H9 (cell line): ENCODE data around the gene MMP25. TPM values are rescaled to one million over a fixed set of nuclear protein-coding genes. Genes with fewer than 3 reads are reported as not detected.

Experiments
- DNase-seq: peaks from one replicate; pipeline ENCODE4 v3.0.0-alpha.2; 2017
- H2AFZ ChIP-seq: one replicate; pipeline ENCODE4 v1.6.1; 2013; ENCODE audit warnings: mild to moderate bottlenecking, low read length, control low read depth, moderate library complexity
- H2AK5ac ChIP-seq: 2 replicates; pipeline ENCODE4 v1.6.1; 2013; ENCODE audit warnings: low read length, control low read depth, mixed read lengths; ENCODE audit not compliant: insufficient read length
- H2BK120ac ChIP-seq: one replicate; pipeline ENCODE4 v1.6.1; 2013; ENCODE audit warnings: low read depth, mild to moderate bottlenecking, low read length, control low read depth, inconsistent platforms; ENCODE audit not compliant: poor library complexity, severe bottlenecking
- H2BK12ac ChIP-seq: 2 replicates; pipeline ENCODE4 v1.6.1; 2013; ENCODE audit warnings: low read length, control low read depth, mixed read lengths, low read depth; ENCODE audit not compliant: insufficient read length
- H2BK15ac ChIP-seq: 2 replicates; pipeline ENCODE4 v1.6.1; 2013; ENCODE audit warnings: low read depth, low read length, control low read depth
- H2BK20ac ChIP-seq: one replicate; pipeline ENCODE4 v1.6.1; 2013; ENCODE audit warnings: low read depth, mild to moderate bottlenecking, low read length, control low read depth, inconsistent platforms; ENCODE audit not compliant: poor library complexity, severe bottlenecking
- H2BK5ac ChIP-seq: 2 replicates; pipeline ENCODE4 v1.6.1; 2013; ENCODE audit warnings: low read length, control low read depth, mixed read lengths; ENCODE audit not compliant: insufficient read length
- H3K14ac ChIP-seq: 2 replicates; pipeline ENCODE4 v1.6.1; 2013; ENCODE audit warnings: low read length, control low read depth; ENCODE audit not compliant: insufficient read depth
- H3K18ac ChIP-seq: 2 replicates; pipeline ENCODE4 v1.6.1; 2013; ENCODE audit warnings: low read depth, mild to moderate bottlenecking, mixed read lengths, low read length, control low read depth; ENCODE audit not compliant: insufficient read length
- H3K23ac ChIP-seq: 2 replicates; pipeline ENCODE4 v1.6.1; 2013; ENCODE audit warnings: low read length, control low read depth, mixed read lengths, low read depth; ENCODE audit not compliant: insufficient read length
- H3K23me2 ChIP-seq: 2 replicates; pipeline ENCODE4 v1.6.1; 2013; ENCODE audit warnings: low read depth, mild to moderate bottlenecking, mixed read lengths, low read length, control low read depth; ENCODE audit not compliant: insufficient read length, poor library complexity, severe bottlenecking
- H3K27ac ChIP-seq: 2 replicates; pipeline ENCODE4 v1.5.1; 2013; ENCODE audit warnings: low read length, control low read depth, mixed read lengths, low read depth; ENCODE audit not compliant: insufficient read length
- H3K27me3 ChIP-seq: 2 replicates; pipeline ENCODE4 v1.6.1; 2013; ENCODE audit warnings: low read length, control low read depth, inconsistent platforms; ENCODE audit not compliant: insufficient read depth
- H3K4ac ChIP-seq: 2 replicates; pipeline ENCODE4 v1.6.1; 2013; ENCODE audit warnings: low read depth, mild to moderate bottlenecking, control low read depth, inconsistent platforms, low read length, moderate library complexity
- H3K4me1 ChIP-seq: 2 replicates; pipeline ENCODE4 v1.6.1; 2013; ENCODE audit warnings: low read length, control low read depth, inconsistent platforms; ENCODE audit not compliant: insufficient read depth
- H3K4me2 ChIP-seq: 2 replicates; pipeline ENCODE4 v1.6.1; 2013; ENCODE audit warnings: low read length, control low read depth, mixed read lengths; ENCODE audit not compliant: insufficient read length, insufficient read depth
- H3K56ac ChIP-seq: 2 replicates; pipeline ENCODE4 v1.6.1; 2013; ENCODE audit warnings: low read depth, mild to moderate bottlenecking, mixed read lengths, low read length, control low read depth; ENCODE audit not compliant: insufficient read length
- H3K79me1 ChIP-seq: 2 replicates; pipeline ENCODE4 v1.6.1; 2013; ENCODE audit warnings: low read depth, mild to moderate bottlenecking, moderate library complexity, low read length, control low read depth, inconsistent platforms; ENCODE audit not compliant: insufficient read depth, poor library complexity, severe bottlenecking
- H3K79me2 ChIP-seq: 2 replicates; pipeline ENCODE4 v1.6.1; 2013; ENCODE audit warnings: low read length, control low read depth, inconsistent platforms; ENCODE audit not compliant: insufficient read depth
- H3K9ac ChIP-seq: 2 replicates; pipeline ENCODE4 v1.6.1; 2013; ENCODE audit warnings: low read length, control low read depth, mixed read lengths; ENCODE audit not compliant: insufficient read length; ENCODE audit errors: extremely low read depth
- H3K9me3 ChIP-seq: one replicate; pipeline ENCODE4 v1.6.1; 2013; ENCODE audit warnings: low read depth, low read length, inconsistent platforms; ENCODE audit not compliant: control insufficient read depth
- H3T11ph ChIP-seq: one replicate; pipeline ENCODE4 v1.6.1; 2013; ENCODE audit warnings: mild to moderate bottlenecking, low read length, control low read depth, inconsistent platforms
- H4K20me1 ChIP-seq: one replicate; pipeline ENCODE4 v1.6.1; 2013; ENCODE audit not compliant: control insufficient read depth, insufficient read length, insufficient read depth
- H4K5ac ChIP-seq: 2 replicates; pipeline ENCODE4 v1.6.1; 2013; ENCODE audit warnings: low read depth, mild to moderate bottlenecking, mixed read lengths, low read length, control low read depth; ENCODE audit not compliant: insufficient read length
- H4K8ac ChIP-seq: replicated peaks from 2 replicates; pipeline ENCODE4 v1.6.1; 2013; ENCODE audit warnings: low read length, control low read depth, mixed read lengths, low read depth; ENCODE audit not compliant: insufficient read length
- H4K91ac ChIP-seq: 2 replicates; pipeline ENCODE4 v1.6.1; 2013; ENCODE audit warnings: low read depth, mild to moderate bottlenecking, moderate library complexity, mixed read lengths, low read length, control low read depth; ENCODE audit not compliant: insufficient read length
- H3K27ac Mint-ChIP-seq, 3 experiments: 2 replicates in 2 of 3; 3 replicates in 1 of 3; pipeline ENCODE4 v1.8.0; 2020 to 2021; ENCODE audit warnings: mixed read lengths in 3 of 3, mild to moderate bottlenecking in 1 of 3, moderate library complexity in 1 of 3
- H3K27me3 Mint-ChIP-seq: 2 replicates; pipeline ENCODE4 v1.8.0; 2021; ENCODE audit warnings: low read depth, mild to moderate bottlenecking, moderate library complexity, mixed read lengths
- H3K36me3 Mint-ChIP-seq, 3 experiments: 2 replicates in 2 of 3; 3 replicates in 1 of 3; pipeline ENCODE4 v1.8.0; 2020 to 2021; ENCODE audit warnings: low read depth in 3 of 3, mixed read lengths in 3 of 3; ENCODE audit not compliant: insufficient read depth in 1 of 3
- H3K4me1 Mint-ChIP-seq, 2 experiments: 2 replicates each; pipeline ENCODE4 v1.8.0; 2020; ENCODE audit warnings: mixed read lengths in 2 of 2
- H3K4me3 Mint-ChIP-seq, 2 experiments: 2 replicates in 1 of 2; 3 replicates in 1 of 2; pipeline ENCODE4 v1.8.0; 2020 to 2021; ENCODE audit warnings: mild to moderate bottlenecking in 2 of 2, mixed read lengths in 2 of 2, moderate library complexity in 1 of 2
- H3K9me3 Mint-ChIP-seq, 2 experiments: 2 replicates in 1 of 2; 3 replicates in 1 of 2; pipeline ENCODE4 v1.8.0; 2020; ENCODE audit warnings: mild to moderate bottlenecking in 2 of 2, mixed read lengths in 2 of 2, moderate library complexity in 1 of 2
- WGBS: extraction: QIAGEN DNeasy Blood & Tissue Kit; methylation state at CpG from one replicate; pipeline ENCODE4 v1.1.7; 2013; ENCODE audit warnings: missing lambda C conversion rate, low lambda C conversion rate, mixed read lengths; ENCODE audit not compliant: insufficient read length; ENCODE audit errors: extremely low coverage; 5-methylcytosine and 5-hydroxymethylcytosine counted together
- total RNA-seq: library from RNA; stranded (reverse); gene quantifications from 2 replicates; pipeline ENCODE4 v1.2.1, GENCODE V29; 2021
- TF ChIP-seq, protein P1 (sequence below): fragments of 200-600 bp; sonication (generic); conservative IDR thresholded peaks from 3 replicates; pipeline ENCODE4 v1.8.0; 2021; ENCODE audit warnings: antibody characterized with exemption, mild to moderate bottlenecking

Gene MMP25
- total RNA-seq, 1 experiment from 2014 or later = 13.5 TPM

DNA sequence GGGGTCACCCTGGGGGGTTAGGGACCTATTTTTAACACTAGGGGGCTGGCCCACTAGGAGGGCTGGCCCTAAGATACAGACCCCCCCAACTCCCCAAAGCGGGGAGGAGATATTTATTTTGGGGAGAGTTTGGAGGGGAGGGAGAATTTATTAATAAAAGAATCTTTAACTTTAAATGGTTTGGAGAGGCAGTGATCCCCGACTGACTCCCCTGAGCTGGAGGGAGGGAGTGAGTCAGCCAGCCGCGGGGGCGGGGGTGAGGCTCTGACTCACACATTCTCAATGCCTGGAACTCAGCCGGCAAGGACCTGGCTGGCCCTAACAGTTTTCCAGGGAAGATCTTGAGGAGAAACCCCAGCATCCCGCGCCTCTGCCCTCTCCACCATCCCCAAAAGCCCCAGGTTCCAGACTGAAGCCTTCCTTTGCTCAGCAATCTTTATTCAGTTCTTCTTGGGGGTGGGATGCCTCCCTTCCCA lies 24.1 kb upstream of the MMP25 start:
- H4K91ac ChIP-seq = no peak overlapping the region
- Mint-ChIP-seq H3K27me3 (peaks cover 9% of the 10 kb centered on the region), H3K9me3 (no peaks in the 10 kb centered on the region; a peak in 2 of 5 replicates), H3K4me1 (peaks cover 24 to 48% of the 10 kb centered on the region in 2 experiments), H3K36me3 (peaks cover 15 to 41% (median 29%) of the 10 kb centered on the region in 3 experiments), H3K27ac (peak overlapping the region; percentile 98 to 100 (median 99)), H3K4me3 (peak overlapping the region; percentile 93 to 96)
- no peak overlapping the region for H3T11ph ChIP-seq
- peak overlapping the region; percentile 43 for H2BK5ac ChIP-seq
- H2BK12ac ChIP-seq = no peak overlapping the region
- no peak overlapping the region for H2BK20ac ChIP-seq
- peaks cover 29% of the 10 kb centered on the region for H3K23me2 ChIP-seq
- no peak overlapping the region; the same call in 1 of the 2 replicates for H3K14ac ChIP-seq
- H2BK120ac ChIP-seq = no peak overlapping the region
- peak overlapping the region; percentile 51 for H3K4me2 ChIP-seq
- H2AFZ ChIP-seq = no peak overlapping the region
- peak; percentile 90 for DNase-seq
- peak overlapping the region; percentile 27 for H3K18ac ChIP-seq
- no CpG with 5 or more reads among the region's 8 CpGs for WGBS
- no peaks in the 10 kb centered on the region for H3K79me1 ChIP-seq
- no peaks in the 10 kb centered on the region for H3K9me3 ChIP-seq
- H3K9ac ChIP-seq = peak overlapping the region; percentile 21
- H3K4me1 ChIP-seq = peaks cover 2% of the 10 kb centered on the region; the same call in 1 of the 2 replicates
- no peak overlapping the region for H3K4ac ChIP-seq
- TF ChIP-seq, protein P1, sequence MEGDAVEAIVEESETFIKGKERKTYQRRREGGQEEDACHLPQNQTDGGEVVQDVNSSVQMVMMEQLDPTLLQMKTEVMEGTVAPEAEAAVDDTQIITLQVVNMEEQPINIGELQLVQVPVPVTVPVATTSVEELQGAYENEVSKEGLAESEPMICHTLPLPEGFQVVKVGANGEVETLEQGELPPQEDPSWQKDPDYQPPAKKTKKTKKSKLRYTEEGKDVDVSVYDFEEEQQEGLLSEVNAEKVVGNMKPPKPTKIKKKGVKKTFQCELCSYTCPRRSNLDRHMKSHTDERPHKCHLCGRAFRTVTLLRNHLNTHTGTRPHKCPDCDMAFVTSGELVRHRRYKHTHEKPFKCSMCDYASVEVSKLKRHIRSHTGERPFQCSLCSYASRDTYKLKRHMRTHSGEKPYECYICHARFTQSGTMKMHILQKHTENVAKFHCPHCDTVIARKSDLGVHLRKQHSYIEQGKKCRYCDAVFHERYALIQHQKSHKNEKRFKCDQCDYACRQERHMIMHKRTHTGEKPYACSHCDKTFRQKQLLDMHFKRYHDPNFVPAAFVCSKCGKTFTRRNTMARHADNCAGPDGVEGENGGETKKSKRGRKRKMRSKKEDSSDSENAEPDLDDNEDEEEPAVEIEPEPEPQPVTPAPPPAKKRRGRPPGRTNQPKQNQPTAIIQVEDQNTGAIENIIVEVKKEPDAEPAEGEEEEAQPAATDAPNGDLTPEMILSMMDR = no peak
- no peak overlapping the region for H4K5ac ChIP-seq
- no peaks in the 10 kb centered on the region for H3K27me3 ChIP-seq
- H4K8ac ChIP-seq = no peak overlapping the region
- no peak overlapping the region for H3K23ac ChIP-seq
- H3K56ac ChIP-seq = no peak overlapping the region
- peaks cover under 1% of the 10 kb centered on the region; the same call in 1 of the 2 replicates for H3K79me2 ChIP-seq
- H2BK15ac ChIP-seq = no peak overlapping the region
- H4K20me1 ChIP-seq = no peaks in the 10 kb centered on the region
- peak overlapping the region; percentile 66 for H3K27ac ChIP-seq
- no peak overlapping the region for H2AK5ac ChIP-seq
